ENCODE measurements around the gene PAQR9. TPM values are rescaled to one million over a fixed set of nuclear protein-coding genes. Genes with fewer than 3 reads are reported as not detected.
A peak's percentile ranks its signal among the peaks of the same experiment; 100 is the strongest.

PAQR9 gene
- total RNA-seq, 1 donor from 2014 or later = 2.5 TPM

- H3K36me3 Mint-ChIP-seq (ENCODE audit: insufficient read depth) = no peaks in the 10 kb centered on the region
- no peak for TF ChIP-seq CTCF (IDR thresholded peaks at IDR 0.05; ENCODE audit: unreplicated experiment)
- no peak overlapping the region for H3K27ac Mint-ChIP-seq
- H3K9me3 Mint-ChIP-seq (ENCODE audit: low read depth) = no peaks in the 10 kb centered on the region
- H3K4me1 Mint-ChIP-seq (ENCODE audit: low read depth) = peaks cover 6% of the 10 kb centered on the region
- peaks cover 28% of the 10 kb centered on the region for H3K27me3 Mint-ChIP-seq
- no peak for DNase-seq (ENCODE audit: low spot score, unreplicated experiment)
- H3K4me3 Mint-ChIP-seq (ENCODE audit: low read depth) = no peak overlapping the region
These were observed 33.0 kb downstream of the PAQR9 start for GRCh38 chr3:142930463-142930862.

DNA sequence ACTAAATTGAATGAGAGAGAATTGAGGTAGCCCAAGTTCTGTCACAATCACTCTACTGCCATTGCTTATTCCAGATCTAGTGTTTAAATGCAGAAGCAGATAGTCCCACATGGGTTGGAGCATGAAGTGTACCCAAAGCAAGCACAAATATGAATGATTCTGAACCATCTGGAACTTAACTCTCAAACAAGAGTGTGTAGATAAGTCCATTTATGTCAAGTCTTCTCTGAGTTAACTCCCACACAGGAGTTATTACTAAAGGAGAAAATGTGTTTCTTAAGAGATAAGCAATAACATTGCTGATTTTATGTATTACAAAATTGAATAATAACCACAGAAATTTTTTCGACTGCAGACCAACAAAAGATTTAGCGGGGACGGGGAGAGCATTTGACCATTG is 33.6 kb downstream of the PAQR9 start:
- DNase-seq (ENCODE audit: low spot score, unreplicated experiment) = no peak
- Mint-ChIP-seq H3K36me3 (ENCODE audit: insufficient read depth) (no peaks in the 10 kb centered on the region), H3K27me3 (peaks cover 26% of the 10 kb centered on the region), H3K4me3 (ENCODE audit: low read depth) (no peak overlapping the region), H3K9me3 (ENCODE audit: low read depth) (no peaks in the 10 kb centered on the region), H3K4me1 (ENCODE audit: low read depth) (peaks cover 6% of the 10 kb centered on the region), H3K27ac (no peak overlapping the region)
- TF ChIP-seq CTCF (IDR thresholded peaks at IDR 0.05; ENCODE audit: unreplicated experiment) = no peak

GRCh38 chr3:142929109-142929508 is 34.4 kb downstream of the PAQR9 start:
- H3K27ac Mint-ChIP-seq = no peak overlapping the region
- peak; percentile 36 for TF ChIP-seq CTCF (IDR thresholded peaks at IDR 0.05; ENCODE audit: unreplicated experiment)
- peaks cover 6% of the 10 kb centered on the region for H3K4me1 Mint-ChIP-seq (ENCODE audit: low read depth)
- no peak for DNase-seq (ENCODE audit: low spot score, unreplicated experiment)
- H3K4me3 Mint-ChIP-seq (ENCODE audit: low read depth) = no peak overlapping the region
- H3K9me3 Mint-ChIP-seq (ENCODE audit: low read depth) = peaks cover 3% of the 10 kb centered on the region
- H3K27me3 Mint-ChIP-seq = peaks cover 19% of the 10 kb centered on the region
- H3K36me3 Mint-ChIP-seq (ENCODE audit: insufficient read depth) = no peaks in the 10 kb centered on the region

DNA sequence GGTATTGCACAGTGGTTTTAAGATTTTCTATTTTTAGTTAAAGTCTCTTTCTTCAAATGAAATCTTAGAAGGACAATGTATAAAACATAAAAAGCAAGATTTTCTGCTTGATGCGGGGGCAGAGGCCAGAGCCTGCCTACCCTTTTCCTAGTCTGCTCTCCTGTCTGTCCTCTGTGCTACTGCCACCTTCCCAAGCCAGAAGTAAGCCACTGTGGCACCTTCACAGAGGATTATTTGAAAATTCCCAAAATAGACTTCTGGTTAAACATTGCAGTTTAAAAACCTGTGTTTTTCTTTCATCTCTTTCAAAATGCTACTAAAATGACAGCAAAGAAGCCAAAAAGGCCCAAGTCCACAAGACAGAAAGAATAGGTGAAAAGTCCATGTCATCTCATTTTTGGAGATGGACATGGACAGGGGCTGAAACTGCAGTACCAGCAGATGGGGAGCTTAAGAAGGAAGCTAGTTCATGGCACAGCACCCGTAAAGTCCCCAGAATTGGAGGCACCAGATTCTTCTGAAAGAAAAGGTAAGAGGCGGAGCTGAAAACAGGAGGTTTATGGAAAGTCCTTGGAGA is 37.0 kb downstream of the PAQR9 start:
- DNase-seq (ENCODE audit: low spot score, unreplicated experiment) = no peak
- Mint-ChIP-seq H3K27ac (no peak overlapping the region), H3K4me1 (ENCODE audit: low read depth) (peaks cover 6% of the 10 kb centered on the region), H3K9me3 (ENCODE audit: low read depth) (peaks cover 13% of the 10 kb centered on the region), H3K27me3 (peaks cover 9% of the 10 kb centered on the region), H3K4me3 (ENCODE audit: low read depth) (no peak overlapping the region), H3K36me3 (ENCODE audit: insufficient read depth) (no peaks in the 10 kb centered on the region)
- TF ChIP-seq CTCF (IDR thresholded peaks at IDR 0.05; ENCODE audit: unreplicated experiment) = no peak

GRCh38 chr3:142925140-142925539 is 38.3 kb downstream of the PAQR9 start:
- Mint-ChIP-seq H3K9me3 (ENCODE audit: low read depth) (peaks cover 15% of the 10 kb centered on the region), H3K27ac (no peak overlapping the region), H3K4me3 (ENCODE audit: low read depth) (no peak overlapping the region), H3K4me1 (ENCODE audit: low read depth) (no peaks in the 10 kb centered on the region), H3K36me3 (ENCODE audit: insufficient read depth) (no peaks in the 10 kb centered on the region), H3K27me3 (peaks cover 9% of the 10 kb centered on the region)
- no peak for TF ChIP-seq CTCF (IDR thresholded peaks at IDR 0.05; ENCODE audit: unreplicated experiment)
- no peak for DNase-seq (ENCODE audit: low spot score, unreplicated experiment)

All from progenitor cell of endocrine pancreas (in vitro differentiated cells).